Neuronal stem cell (in vitro differentiated cells): ENCODE results near the gene SLC35B3.

Source experiments
- DNase-seq: peaks from one replicate; pipeline ENCODE4 v3.0.0-alpha.2; 2013; ENCODE audit warnings: low spot score
- H2AFZ ChIP-seq: one replicate; pipeline ENCODE4 v1.6.1; 2013; ENCODE audit warnings: mild to moderate bottlenecking, low read length, inconsistent platforms
- H2AK5ac ChIP-seq: 2 replicates; pipeline ENCODE4 v1.6.1; 2013; ENCODE audit warnings: low read depth, mild to moderate bottlenecking, inconsistent platforms, low read length, moderate library complexity, mixed read lengths
- H2BK120ac ChIP-seq: 2 replicates; pipeline ENCODE4 v1.6.1; 2013; ENCODE audit warnings: low read depth, mild to moderate bottlenecking, inconsistent platforms, low read length, moderate library complexity, mixed read lengths
- H2BK12ac ChIP-seq: one replicate; pipeline ENCODE4 v1.6.1; 2013; ENCODE audit warnings: low read length, inconsistent platforms
- H2BK15ac ChIP-seq: 2 replicates; pipeline ENCODE4 v1.6.1; 2013; ENCODE audit warnings: mild to moderate bottlenecking, low read length, inconsistent platforms, mixed read lengths
- H2BK5ac ChIP-seq: one replicate; pipeline ENCODE4 v1.6.1; 2013; ENCODE audit warnings: inconsistent platforms, mild to moderate bottlenecking, low read length, moderate library complexity
- H3K14ac ChIP-seq: one replicate; pipeline ENCODE4 v1.6.1; 2013; ENCODE audit warnings: low read length, inconsistent platforms
- H3K18ac ChIP-seq: 2 replicates; pipeline ENCODE4 v1.6.1; 2013; ENCODE audit warnings: low read length, inconsistent platforms
- H3K23ac ChIP-seq: 2 replicates; pipeline ENCODE4 v1.6.1; 2013; ENCODE audit warnings: low read depth, mild to moderate bottlenecking, mixed read lengths, low read length, inconsistent platforms; ENCODE audit not compliant: poor library complexity
- H3K27ac ChIP-seq: replicated peaks from 3 replicates; pipeline ENCODE4 v1.5.1; 2013; ENCODE audit warnings: low read length, inconsistent platforms
- H3K27me3 ChIP-seq, 3 experiments: 2 replicates each; pipeline ENCODE4 v1.6.1; 2013; ENCODE audit warnings: low read length in 3 of 3, mild to moderate bottlenecking in 2 of 3, inconsistent platforms in 1 of 3, low read depth in 1 of 3, mixed read lengths in 1 of 3, moderate library complexity in 1 of 3; ENCODE audit not compliant: control insufficient read depth in 3 of 3, insufficient read depth in 3 of 3
- H3K36me3 ChIP-seq, 2 donors: replicated peaks in 1 of 2; 2 replicates each; pipeline ENCODE4 v1.6.1; 2013; ENCODE audit warnings: low read length in 2 of 2; ENCODE audit not compliant: control insufficient read depth in 2 of 2, insufficient read depth in 2 of 2
- H3K4ac ChIP-seq: 2 replicates; pipeline ENCODE4 v1.6.1; 2013; ENCODE audit warnings: inconsistent platforms, mild to moderate bottlenecking, low read length, moderate library complexity
- H3K4me1 ChIP-seq, 2 donors: 1 replicate in 1 of 2; 2 replicates in 1 of 2; pipeline ENCODE4 v1.6.1; 2013; ENCODE audit warnings: low read length in 2 of 2, low read depth in 1 of 2; ENCODE audit not compliant: control insufficient read depth in 2 of 2, insufficient read depth in 1 of 2
- H3K4me2 ChIP-seq: one replicate; pipeline ENCODE4 v1.6.1; 2013; ENCODE audit warnings: mild to moderate bottlenecking, low read length, inconsistent platforms; ENCODE audit not compliant: insufficient read depth, poor library complexity, severe bottlenecking
- H3K4me3 ChIP-seq, 2 donors: 2 replicates each; pipeline ENCODE4 v1.5.1; 2013; ENCODE audit warnings: low read length in 2 of 2, mild to moderate bottlenecking in 2 of 2, inconsistent platforms in 1 of 2, moderate library complexity in 1 of 2
- H3K79me1 ChIP-seq: one replicate; pipeline ENCODE4 v1.6.1; 2013; ENCODE audit warnings: low read depth, mild to moderate bottlenecking, inconsistent platforms, low read length, moderate library complexity
- H3K9ac ChIP-seq: one replicate; pipeline ENCODE4 v1.6.1; 2013; ENCODE audit warnings: mild to moderate bottlenecking, low read depth, low read length, inconsistent platforms; ENCODE audit not compliant: poor library complexity
- H3K9me3 ChIP-seq, 2 donors: replicated peaks in 1 of 2; 2 replicates each; pipeline versions ENCODE3 to v1.6.1; 2013; ENCODE audit warnings: low read length in 2 of 2, mild to moderate bottlenecking in 2 of 2, inconsistent platforms in 1 of 2, low read depth in 1 of 2, mixed read lengths in 1 of 2, moderate library complexity in 1 of 2; ENCODE audit not compliant: control insufficient read depth in 2 of 2, insufficient read depth in 1 of 2
- H4K8ac ChIP-seq: one replicate; pipeline ENCODE4 v1.6.1; 2013; ENCODE audit warnings: low read depth, mild to moderate bottlenecking, inconsistent platforms, low read length, moderate library complexity
- H4K91ac ChIP-seq: one replicate; pipeline ENCODE4 v1.6.1; 2013; ENCODE audit warnings: low read length, low read depth, mild to moderate bottlenecking, inconsistent platforms; ENCODE audit not compliant: poor library complexity
- WGBS, 2 donors: extraction: QIAGEN DNeasy Blood & Tissue Kit; methylation state at CpG; one replicate each; pipeline ENCODE4 v1.1.7; 2013; ENCODE audit warnings: missing lambda C conversion rate in 2 of 2, mixed read lengths in 1 of 2; ENCODE audit not compliant: insufficient read length in 2 of 2, insufficient replicate concordance in 1 of 2; ENCODE audit errors: extremely low coverage in 2 of 2; 5-methylcytosine and 5-hydroxymethylcytosine counted together

Gene SLC35B3

GRCh38 chr6:8476656-8477055 lies 41.3 kb upstream of the SLC35B3 start:
- H2AK5ac ChIP-seq = no peak overlapping the region
- DNase-seq = no peak
- H3K36me3 ChIP-seq = no peaks in the 10 kb centered on the region
- H3K4me2 ChIP-seq = no peak overlapping the region
- no peak overlapping the region for H2BK15ac ChIP-seq
- no peaks in the 10 kb centered on the region for H3K4me1 ChIP-seq
- no peak overlapping the region for H3K23ac ChIP-seq
- no peak overlapping the region for H3K14ac ChIP-seq
- H3K79me1 ChIP-seq = no peaks in the 10 kb centered on the region
- WGBS, 2 donors = no CpG with 5 or more reads among the region's 1 CpG
- H3K27ac ChIP-seq = no peak overlapping the region
- H2BK5ac ChIP-seq = no peak overlapping the region
- H3K4ac ChIP-seq = no peak overlapping the region
- H3K27me3 ChIP-seq = no peaks in the 10 kb centered on the region
- no peak overlapping the region for H2BK120ac ChIP-seq
- H3K18ac ChIP-seq = no peak overlapping the region
- no peak overlapping the region for H3K4me3 ChIP-seq
- H2AFZ ChIP-seq = no peak overlapping the region
- no peak overlapping the region for H4K8ac ChIP-seq
- no peak overlapping the region for H2BK12ac ChIP-seq
- H3K9ac ChIP-seq = no peak overlapping the region
- no peaks in the 10 kb centered on the region for H3K9me3 ChIP-seq
- no peak overlapping the region for H4K91ac ChIP-seq

- H3K14ac ChIP-seq = no peak overlapping the region
- no peak overlapping the region for H2BK12ac ChIP-seq
- no peak overlapping the region for H3K18ac ChIP-seq
- H3K27ac ChIP-seq = no peak overlapping the region
- no peak overlapping the region for H3K9ac ChIP-seq
- H3K79me1 ChIP-seq = no peaks in the 10 kb centered on the region
- H3K27me3 ChIP-seq = no peaks in the 10 kb centered on the region
- H4K91ac ChIP-seq = no peak overlapping the region
- H3K23ac ChIP-seq = no peak overlapping the region
- H2BK120ac ChIP-seq = no peak overlapping the region
- H3K4me3 ChIP-seq = no peak overlapping the region
- no peaks in the 10 kb centered on the region for H3K9me3 ChIP-seq
- H3K4ac ChIP-seq = no peak overlapping the region
- no peak overlapping the region for H2BK5ac ChIP-seq
- H3K4me2 ChIP-seq = no peak overlapping the region
- WGBS, 2 donors = no CpG with 5 or more reads among the region's 6 CpGs
- no peaks in the 10 kb centered on the region for H3K36me3 ChIP-seq
- H2BK15ac ChIP-seq = no peak overlapping the region
- H4K8ac ChIP-seq = no peak overlapping the region
- DNase-seq = no peak
- H3K4me1 ChIP-seq = peaks cover 0 to 4% of the 10 kb centered on the region in 2 donors
- no peak overlapping the region for H2AK5ac ChIP-seq
- no peak overlapping the region for H2AFZ ChIP-seq
Observed at GRCh38 chr6:8468552-8469356, 33.4 kb upstream of the SLC35B3 start.

- no peak overlapping the region for H2AFZ ChIP-seq
- no peak overlapping the region for H2BK15ac ChIP-seq
- H3K4me1 ChIP-seq = peaks cover 0 to 4% of the 10 kb centered on the region in 2 donors
- no peaks in the 10 kb centered on the region for H3K9me3 ChIP-seq
- no CpG with 5 or more reads among the region's 1 CpG for WGBS, 2 donors
- no peak overlapping the region for H4K8ac ChIP-seq
- no peak overlapping the region for H2BK12ac ChIP-seq
- H4K91ac ChIP-seq = no peak overlapping the region
- no peaks in the 10 kb centered on the region for H3K79me1 ChIP-seq
- H3K14ac ChIP-seq = no peak overlapping the region
- H3K23ac ChIP-seq = no peak overlapping the region
- H3K27ac ChIP-seq = no peak overlapping the region
- H2AK5ac ChIP-seq = no peak overlapping the region
- no peak overlapping the region for H3K4ac ChIP-seq
- no peaks in the 10 kb centered on the region for H3K36me3 ChIP-seq
- H2BK120ac ChIP-seq = no peak overlapping the region
- H3K18ac ChIP-seq = no peak overlapping the region
- H3K9ac ChIP-seq = no peak overlapping the region
- H3K27me3 ChIP-seq = no peaks in the 10 kb centered on the region
- H3K4me2 ChIP-seq = no peak overlapping the region
- no peak for DNase-seq
- H2BK5ac ChIP-seq = no peak overlapping the region
- no peak overlapping the region for H3K4me3 ChIP-seq
Observed at GRCh38 chr6:8462694-8463093, 27.3 kb upstream of the SLC35B3 start.

GRCh38 chr6:8462169-8462568 lies 26.8 kb upstream of the SLC35B3 start:
- H3K27me3 ChIP-seq = no peaks in the 10 kb centered on the region
- H3K27ac ChIP-seq = no peak overlapping the region
- H3K14ac ChIP-seq = no peak overlapping the region
- no peak for DNase-seq
- H2BK15ac ChIP-seq = no peak overlapping the region
- H3K23ac ChIP-seq = no peak overlapping the region
- no peak overlapping the region for H3K18ac ChIP-seq
- H3K4me3 ChIP-seq = no peak overlapping the region
- H3K9ac ChIP-seq = no peak overlapping the region
- H3K4me1 ChIP-seq = peaks cover 0 to 1% of the 10 kb centered on the region in 2 donors
- no peak overlapping the region for H3K4me2 ChIP-seq
- no peak overlapping the region for H2BK120ac ChIP-seq
- H2AFZ ChIP-seq = no peak overlapping the region
- no peak overlapping the region for H2AK5ac ChIP-seq
- H2BK5ac ChIP-seq = no peak overlapping the region
- no peaks in the 10 kb centered on the region for H3K36me3 ChIP-seq
- no peak overlapping the region for H2BK12ac ChIP-seq
- H4K91ac ChIP-seq = no peak overlapping the region
- no peak overlapping the region for H4K8ac ChIP-seq
- WGBS, 2 donors = no CpG with 5 or more reads among the region's 3 CpGs
- H3K9me3 ChIP-seq = no peaks in the 10 kb centered on the region
- H3K79me1 ChIP-seq = no peaks in the 10 kb centered on the region
- no peak overlapping the region for H3K4ac ChIP-seq
